ENCODE data around the gene MRTFA.

GRCh38 chr22:40425082-40425481, 211.4 kb downstream of the MRTFA start:
- TF ChIP-seq EZH2 (IDR thresholded peaks at IDR 0.05; ENCODE audit: borderline replicate concordance, low read length) (no peak), CTCF (conservative IDR thresholded peaks at IDR 0.05 in 1 of 2, IDR thresholded peaks at IDR 0.05 in 1 of 2; ENCODE audit: extremely low read depth in 1 of 2, insufficient read depth in 1 of 2, low read depth in 1 of 2, low read length in 2 of 2) (no peak)
